MM.1S (cell line): ENCODE measurements around the gene TMEM174.

Experiments used
- DNase-seq: peaks from one replicate; pipeline ENCODE4 v3.0.0-alpha.2; 2015
- H2AFZ ChIP-seq: fragments of 300-600 bp; sonication (generic); 2 replicates; pipeline ENCODE4 v1.6.0; 2016; ENCODE audit warnings: antibody characterized with exemption, low read length
- H3F3A ChIP-seq: fragments of 300-600 bp; sonication (generic); 2 replicates; pipeline ENCODE4 v1.6.1; 2016; ENCODE audit warnings: mild to moderate bottlenecking, antibody characterized with exemption, low read length, moderate library complexity, mixed read lengths; ENCODE audit not compliant: insufficient read depth
- H3K27ac ChIP-seq: fragments of 300-600 bp; sonication (generic); 2 replicates; pipeline ENCODE4 v1.5.1; 2016; ENCODE audit warnings: mild to moderate bottlenecking, low read length
- H3K27me3 ChIP-seq: fragments of 300-600 bp; sonication (generic); replicated peaks from 2 replicates; pipeline ENCODE4 v1.6.0; 2016; ENCODE audit warnings: low read length; ENCODE audit not compliant: insufficient read depth
- H3K36me3 ChIP-seq: fragments of 300-600 bp; sonication (generic); replicated peaks from 2 replicates; pipeline ENCODE4 v1.6.1; 2016; ENCODE audit warnings: mild to moderate bottlenecking, low read length, mixed read lengths; ENCODE audit not compliant: insufficient read depth
- H3K4me1 ChIP-seq: fragments of 300-600 bp; sonication (generic); 2 replicates; pipeline ENCODE4 v1.6.1; 2016; ENCODE audit warnings: low read length, mixed read lengths
- H3K4me2 ChIP-seq: fragments of 300-600 bp; sonication (generic); 2 replicates; pipeline ENCODE4 v1.6.0; 2016; ENCODE audit warnings: low read depth, low read length
- H3K4me3 ChIP-seq: fragments of 300-600 bp; sonication (generic); 2 replicates; pipeline ENCODE4 v1.5.1; 2016; ENCODE audit warnings: low read length, mixed read lengths
- H3K79me2 ChIP-seq: fragments of 300-600 bp; sonication (generic); 2 replicates; pipeline ENCODE4 v1.6.1; 2016; ENCODE audit warnings: mixed run types, low read length, mixed read lengths
- H3K9ac ChIP-seq: fragments of 300-600 bp; sonication (generic); 2 replicates; pipeline ENCODE4 v1.6.1; 2016; ENCODE audit warnings: low read length, mixed read lengths
- H3K9me2 ChIP-seq: fragments of 300-600 bp; sonication (generic); replicated peaks from 2 replicates; pipeline ENCODE4 v1.6.1; 2016; ENCODE audit warnings: mild to moderate bottlenecking, low read length, mixed read lengths; ENCODE audit not compliant: insufficient read depth
- H3K9me3 ChIP-seq: fragments of 300-600 bp; sonication (generic); replicated peaks from 2 replicates; pipeline ENCODE4 v1.6.1; 2016; ENCODE audit warnings: mild to moderate bottlenecking, low read length, mixed read lengths; ENCODE audit not compliant: insufficient read depth
- H4K20me1 ChIP-seq: fragments of 300-600 bp; sonication (generic); 2 replicates; pipeline ENCODE4 v1.6.1; 2016; ENCODE audit warnings: mild to moderate bottlenecking, low read length, moderate library complexity, mixed read lengths; ENCODE audit not compliant: insufficient read depth
- EZH2 ChIP-seq: fragments of 300-600 bp; sonication (generic); optimal IDR thresholded peaks from 2 replicates; pipeline ENCODE3; 2017; ENCODE audit warnings: low read depth, mild to moderate bottlenecking, antibody characterized with exemption, low read length, mixed read lengths
- EZH2phosphoT487 ChIP-seq: fragments of 300-600 bp; sonication (generic); IDR thresholded peaks from 2 replicates; pipeline ENCODE4 v1.6.1; 2018; ENCODE audit warnings: antibody characterized with exemption, low read length
- TF ChIP-seq, protein P1 (sequence below): fragments of 300-600 bp; sonication (generic); IDR thresholded peaks from 2 replicates; pipeline ENCODE4 v1.5.1; 2016; ENCODE audit warnings: antibody characterized with exemption, low read length, mixed read lengths

The TMEM174 gene

DNA sequence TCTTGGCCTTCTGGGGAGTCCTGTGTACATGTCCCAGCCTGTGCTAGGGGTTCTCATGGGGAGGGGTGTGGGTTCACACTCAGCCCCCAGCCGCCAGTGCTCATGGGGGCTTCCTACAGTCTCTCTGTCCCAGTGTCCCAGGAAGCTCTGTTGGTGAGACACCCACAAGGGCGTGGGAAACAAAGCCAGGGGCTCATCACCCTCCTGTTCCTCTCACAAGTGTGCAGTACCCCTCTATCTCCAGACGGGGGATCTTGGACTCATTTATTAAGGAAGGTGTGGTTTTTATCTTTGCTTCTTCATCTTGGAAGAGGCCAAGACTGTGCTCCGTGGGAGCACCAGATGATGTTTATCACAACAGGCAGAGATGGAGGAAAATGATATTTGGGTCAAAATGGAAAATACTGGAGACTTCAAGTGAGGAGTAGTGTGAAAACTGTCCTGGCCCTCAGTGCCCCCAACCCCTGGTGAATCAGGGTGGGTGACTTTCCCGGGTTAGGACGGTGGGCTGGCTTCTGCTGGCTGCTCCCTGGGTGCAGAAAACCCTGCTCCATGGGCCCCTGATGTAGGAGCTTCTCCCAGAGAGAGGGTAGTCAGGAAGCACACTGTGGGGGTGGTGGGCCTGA lies 37.5 kb upstream of the TMEM174 start:
- no peak overlapping the region for H3K4me2 ChIP-seq

DNA sequence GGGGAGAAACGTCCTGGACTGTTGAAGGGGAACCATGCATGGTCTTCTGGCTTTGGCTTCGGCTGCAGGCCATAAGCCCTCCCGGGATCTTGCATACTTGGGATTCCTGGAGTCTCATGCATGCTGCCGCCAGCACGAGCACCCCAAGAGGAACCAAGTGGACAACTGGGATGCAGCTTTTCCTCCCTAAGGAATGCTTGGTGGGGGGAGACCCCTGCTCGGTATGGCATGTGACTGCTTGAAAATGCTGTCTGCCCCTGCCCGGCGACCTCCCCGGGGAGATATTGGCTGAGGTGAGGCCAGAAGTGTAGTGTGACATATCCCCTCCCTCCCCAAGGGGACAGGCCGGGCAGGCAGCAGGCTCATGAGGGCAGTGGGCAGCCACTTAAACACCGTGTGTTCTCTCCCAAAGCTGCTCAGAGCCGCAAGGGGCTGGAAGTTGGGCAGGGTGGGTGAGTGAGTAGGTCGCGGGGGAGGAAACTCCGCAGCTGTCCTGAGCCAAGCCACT lies 36.9 kb upstream of the TMEM174 start:
- Histone ChIP-seq H3K9ac (no peak overlapping the region), H4K20me1 (no peaks in the 10 kb centered on the region), H3K27me3 (no peaks in the 10 kb centered on the region), H3K36me3 (no peaks in the 10 kb centered on the region), H3F3A (no peaks in the 10 kb centered on the region), H3K9me3 (no peaks in the 10 kb centered on the region), H3K4me2 (no peak overlapping the region), H3K27ac (no peak overlapping the region), H3K4me1 (no peaks in the 10 kb centered on the region), H3K4me3 (no peak overlapping the region), H3K79me2 (no peaks in the 10 kb centered on the region), H3K9me2 (no peaks in the 10 kb centered on the region), H2AFZ (no peak overlapping the region)
- DNase-seq = no peak
- no peak for TF ChIP-seq EZH2

More for the DNA sequence above, 37.5 kb upstream of the TMEM174 start:
- H3K9me3 ChIP-seq = no peaks in the 10 kb centered on the region
- no peak overlapping the region for H3K27ac ChIP-seq
- no peaks in the 10 kb centered on the region for H3K4me1 ChIP-seq
- no peak overlapping the region for H2AFZ ChIP-seq
- H3K9me2 ChIP-seq = no peaks in the 10 kb centered on the region
- no peaks in the 10 kb centered on the region for H3K36me3 ChIP-seq
- peak; percentile 16 for DNase-seq
- no peak overlapping the region for H3K4me3 ChIP-seq
- H3F3A ChIP-seq = no peaks in the 10 kb centered on the region
- H3K9ac ChIP-seq = no peak overlapping the region
- TF ChIP-seq EZH2phosphoT487 = no peak
- TF ChIP-seq, protein P1, sequence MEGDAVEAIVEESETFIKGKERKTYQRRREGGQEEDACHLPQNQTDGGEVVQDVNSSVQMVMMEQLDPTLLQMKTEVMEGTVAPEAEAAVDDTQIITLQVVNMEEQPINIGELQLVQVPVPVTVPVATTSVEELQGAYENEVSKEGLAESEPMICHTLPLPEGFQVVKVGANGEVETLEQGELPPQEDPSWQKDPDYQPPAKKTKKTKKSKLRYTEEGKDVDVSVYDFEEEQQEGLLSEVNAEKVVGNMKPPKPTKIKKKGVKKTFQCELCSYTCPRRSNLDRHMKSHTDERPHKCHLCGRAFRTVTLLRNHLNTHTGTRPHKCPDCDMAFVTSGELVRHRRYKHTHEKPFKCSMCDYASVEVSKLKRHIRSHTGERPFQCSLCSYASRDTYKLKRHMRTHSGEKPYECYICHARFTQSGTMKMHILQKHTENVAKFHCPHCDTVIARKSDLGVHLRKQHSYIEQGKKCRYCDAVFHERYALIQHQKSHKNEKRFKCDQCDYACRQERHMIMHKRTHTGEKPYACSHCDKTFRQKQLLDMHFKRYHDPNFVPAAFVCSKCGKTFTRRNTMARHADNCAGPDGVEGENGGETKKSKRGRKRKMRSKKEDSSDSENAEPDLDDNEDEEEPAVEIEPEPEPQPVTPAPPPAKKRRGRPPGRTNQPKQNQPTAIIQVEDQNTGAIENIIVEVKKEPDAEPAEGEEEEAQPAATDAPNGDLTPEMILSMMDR = peak; percentile 40
- TF ChIP-seq EZH2 = no peak
- no peaks in the 10 kb centered on the region for H4K20me1 ChIP-seq
- H3K79me2 ChIP-seq = no peaks in the 10 kb centered on the region
- H3K27me3 ChIP-seq = no peaks in the 10 kb centered on the region

DNA sequence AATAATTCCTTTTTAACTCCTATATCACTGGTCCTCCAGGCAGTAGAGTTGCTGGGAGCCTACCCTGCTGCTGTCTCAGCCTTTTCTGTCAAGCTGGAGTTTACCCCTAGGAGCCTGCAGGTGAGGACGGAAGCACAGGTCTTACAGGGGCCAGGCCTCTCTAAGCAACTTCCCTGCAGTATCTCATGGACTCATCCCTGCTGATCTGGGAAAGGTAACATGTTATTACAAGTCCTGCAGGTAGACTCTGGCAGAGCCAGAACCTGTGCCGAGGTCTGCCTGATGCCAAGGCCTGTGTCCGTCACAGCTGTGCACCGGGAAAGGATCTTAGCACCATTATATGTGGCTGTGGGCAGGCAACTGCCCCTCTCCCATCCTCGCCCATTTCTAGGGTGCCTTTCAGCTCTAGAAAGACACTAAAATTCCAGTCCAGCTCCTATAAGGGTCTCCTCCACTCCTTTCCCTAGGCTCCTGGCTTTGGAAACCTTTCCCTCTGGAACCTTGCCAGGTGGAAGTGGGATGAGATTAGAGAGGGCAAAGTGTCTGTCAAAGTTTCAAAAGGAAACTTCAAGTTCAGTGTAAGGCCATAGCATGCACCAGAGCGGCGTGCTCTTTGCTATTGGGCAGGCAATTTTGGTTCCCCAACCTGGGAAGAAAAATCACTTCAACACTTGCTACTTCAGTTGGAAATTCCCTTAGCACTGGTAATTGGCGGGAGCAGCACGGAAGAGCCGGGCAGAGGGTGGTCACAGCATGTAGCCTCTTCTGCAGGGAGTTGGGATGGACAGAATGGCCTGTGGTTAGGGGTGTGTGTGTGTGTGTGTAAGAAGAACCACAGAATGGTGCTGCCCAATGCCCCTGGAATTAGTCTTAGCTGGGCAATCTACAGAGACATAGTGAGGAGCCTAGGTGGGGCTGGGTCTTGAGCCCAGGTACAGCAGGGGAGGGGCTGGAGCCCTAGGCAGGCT lies 35.1 kb upstream of the TMEM174 start:
- no peaks in the 10 kb centered on the region for H3K27me3 ChIP-seq
- H3K4me2 ChIP-seq = no peak overlapping the region
- no peak for DNase-seq
- TF ChIP-seq, protein P1 = no peak
- no peak for TF ChIP-seq EZH2
- TF ChIP-seq EZH2phosphoT487 = no peak
- no peak overlapping the region for H2AFZ ChIP-seq
- H3K9me3 ChIP-seq = no peaks in the 10 kb centered on the region
- H3K27ac ChIP-seq = no peak overlapping the region
- no peaks in the 10 kb centered on the region for H3K36me3 ChIP-seq
- H4K20me1 ChIP-seq = no peaks in the 10 kb centered on the region
- no peak overlapping the region for H3K9ac ChIP-seq
- no peaks in the 10 kb centered on the region for H3K4me1 ChIP-seq
- no peaks in the 10 kb centered on the region for H3K79me2 ChIP-seq
- no peak overlapping the region for H3K4me3 ChIP-seq
- H3K9me2 ChIP-seq = no peaks in the 10 kb centered on the region
- no peaks in the 10 kb centered on the region for H3F3A ChIP-seq
